Subcutaneous adipose tissue (tissue), 4 donors: ENCODE results near the gene PTRH1. TPM values are rescaled to one million over a fixed set of nuclear protein-coding genes. Genes with fewer than 3 reads are reported as not detected.

ENCODE experiments used
- total RNA-seq, 4 donors: library from RNA; depleted of rRNA; stranded (reverse); fragments of >200 nt; gene quantifications; one replicate each; pipeline ENCODE4 v1.1.0, GENCODE V29; 2016
- TF ChIP-seq, protein P1 (sequence below): fragments of 450-650 bp; IDR thresholded peaks from one replicate; pipeline ENCODE4 v1.5.1; 2016; ENCODE audit warnings: low read depth, mild to moderate bottlenecking, control low read depth, antibody characterized with exemption, moderate library complexity

Gene PTRH1, protein sequence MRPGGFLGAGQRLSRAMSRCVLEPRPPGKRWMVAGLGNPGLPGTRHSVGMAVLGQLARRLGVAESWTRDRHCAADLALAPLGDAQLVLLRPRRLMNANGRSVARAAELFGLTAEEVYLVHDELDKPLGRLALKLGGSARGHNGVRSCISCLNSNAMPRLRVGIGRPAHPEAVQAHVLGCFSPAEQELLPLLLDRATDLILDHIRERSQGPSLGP
- 10 to 100 TPM in 3 of 4 donors, 1 to 10 TPM in 1; 9.9 to 32.8 (median 17.2) TPM for total RNA-seq

DNA sequence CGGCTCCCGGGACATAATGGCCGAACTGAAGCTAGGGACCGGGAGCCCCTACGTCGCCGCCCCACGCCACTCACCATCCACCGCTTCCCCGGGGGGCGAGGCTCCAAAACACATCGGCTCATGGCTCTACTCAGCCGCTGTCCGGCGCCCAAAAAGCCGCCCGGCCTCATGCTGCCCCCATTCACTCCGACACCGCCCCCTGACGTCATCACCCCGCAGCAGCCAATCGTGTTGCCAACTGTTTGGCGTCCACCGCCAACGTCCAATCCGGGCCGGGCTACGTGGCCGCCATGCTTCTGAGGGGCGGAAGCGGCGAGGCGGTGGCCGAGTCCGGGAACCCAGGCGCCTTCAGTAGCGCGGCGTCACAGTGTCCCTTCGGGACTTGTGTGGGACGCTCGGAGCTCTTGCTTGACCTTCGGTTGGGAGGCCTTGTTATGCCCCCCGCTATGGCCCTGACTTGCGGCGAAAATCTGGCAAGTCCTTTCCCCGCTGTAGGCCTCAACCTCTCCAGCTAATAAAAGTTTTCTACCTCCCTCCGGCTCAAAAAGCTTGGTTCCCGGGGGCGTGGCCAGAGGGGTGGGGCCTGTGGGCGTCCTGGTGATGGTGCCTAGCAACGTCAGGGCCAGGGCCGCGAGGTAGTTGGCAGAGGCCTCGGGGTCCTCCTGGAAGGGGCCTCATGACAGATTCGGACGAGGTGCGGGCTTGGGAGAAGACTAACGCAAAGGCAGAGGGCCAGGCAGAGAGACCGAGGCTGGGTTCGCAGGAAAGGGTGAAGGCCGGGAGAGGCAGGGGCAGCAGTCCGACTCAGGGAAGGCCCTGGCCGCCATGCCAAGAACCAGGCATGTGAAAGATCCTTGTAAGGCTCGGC lies at the start of gene PTRH1, which contains the start of gene TTC16:
Gene PTRH1 (minus strand): TSS at position 194 of the 868 bp plus-strand sequence. CDS start 24 bp downstream, at position 170.
Gene TTC16 (plus strand): TSS at position 610 of the 868 bp plus-strand sequence. CDS start 67 bp downstream, at position 677.
- TF ChIP-seq, protein P1, sequence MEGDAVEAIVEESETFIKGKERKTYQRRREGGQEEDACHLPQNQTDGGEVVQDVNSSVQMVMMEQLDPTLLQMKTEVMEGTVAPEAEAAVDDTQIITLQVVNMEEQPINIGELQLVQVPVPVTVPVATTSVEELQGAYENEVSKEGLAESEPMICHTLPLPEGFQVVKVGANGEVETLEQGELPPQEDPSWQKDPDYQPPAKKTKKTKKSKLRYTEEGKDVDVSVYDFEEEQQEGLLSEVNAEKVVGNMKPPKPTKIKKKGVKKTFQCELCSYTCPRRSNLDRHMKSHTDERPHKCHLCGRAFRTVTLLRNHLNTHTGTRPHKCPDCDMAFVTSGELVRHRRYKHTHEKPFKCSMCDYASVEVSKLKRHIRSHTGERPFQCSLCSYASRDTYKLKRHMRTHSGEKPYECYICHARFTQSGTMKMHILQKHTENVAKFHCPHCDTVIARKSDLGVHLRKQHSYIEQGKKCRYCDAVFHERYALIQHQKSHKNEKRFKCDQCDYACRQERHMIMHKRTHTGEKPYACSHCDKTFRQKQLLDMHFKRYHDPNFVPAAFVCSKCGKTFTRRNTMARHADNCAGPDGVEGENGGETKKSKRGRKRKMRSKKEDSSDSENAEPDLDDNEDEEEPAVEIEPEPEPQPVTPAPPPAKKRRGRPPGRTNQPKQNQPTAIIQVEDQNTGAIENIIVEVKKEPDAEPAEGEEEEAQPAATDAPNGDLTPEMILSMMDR: no peak

DNA sequence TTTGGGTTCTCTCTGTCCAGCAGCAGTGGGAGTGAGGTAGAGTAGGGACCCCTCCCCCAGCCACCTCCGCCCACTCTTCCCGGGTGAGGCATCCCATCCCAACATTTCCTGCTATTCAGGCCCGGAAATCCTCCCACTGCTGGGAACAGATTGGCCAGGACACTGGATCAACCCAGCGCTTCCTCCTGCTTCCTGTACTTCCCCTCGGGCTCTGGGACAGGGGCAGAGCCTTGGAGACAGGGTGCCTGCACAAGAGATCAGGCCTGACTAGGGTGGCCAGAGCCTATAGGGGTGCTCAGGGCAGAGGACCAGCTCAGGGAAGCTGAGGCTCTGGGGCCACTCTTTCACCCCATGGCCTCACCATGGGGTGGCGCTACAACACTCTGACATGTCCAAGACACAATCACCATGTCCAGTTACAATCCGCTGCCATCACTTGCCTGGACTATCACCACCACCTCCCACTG lies 48.5 kb upstream of the PTRH1 start:
- TF ChIP-seq, protein P1: no peak

DNA sequence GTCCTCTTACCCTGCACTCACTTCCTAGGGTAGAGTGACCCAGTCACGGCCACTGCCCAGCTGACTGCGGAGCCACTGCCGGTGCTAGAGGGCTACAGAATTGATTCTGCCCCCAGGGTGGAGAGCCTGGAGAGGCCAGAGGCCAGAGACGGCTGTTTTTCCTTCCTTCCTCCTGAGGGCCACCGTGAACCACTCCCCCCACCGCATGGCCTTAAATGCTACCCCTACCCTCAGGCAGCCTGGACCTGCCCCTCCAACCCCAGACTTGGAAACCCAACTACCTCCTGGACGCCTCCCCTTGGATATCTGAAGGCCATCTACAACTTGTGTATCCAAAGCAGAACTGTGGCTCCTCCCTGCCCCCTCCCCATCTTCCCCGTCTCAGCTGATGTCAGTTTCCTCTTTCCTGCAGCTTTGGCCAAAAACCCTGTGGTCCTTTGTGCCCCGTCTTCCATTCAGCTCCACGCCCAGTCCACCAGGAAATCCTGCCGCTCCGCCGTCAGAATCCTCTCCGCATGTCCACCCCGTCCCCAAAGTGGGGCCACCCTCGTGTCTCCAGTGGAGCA lies 46.7 kb upstream of the PTRH1 start:
- TF ChIP-seq, protein P1: no peak

DNA sequence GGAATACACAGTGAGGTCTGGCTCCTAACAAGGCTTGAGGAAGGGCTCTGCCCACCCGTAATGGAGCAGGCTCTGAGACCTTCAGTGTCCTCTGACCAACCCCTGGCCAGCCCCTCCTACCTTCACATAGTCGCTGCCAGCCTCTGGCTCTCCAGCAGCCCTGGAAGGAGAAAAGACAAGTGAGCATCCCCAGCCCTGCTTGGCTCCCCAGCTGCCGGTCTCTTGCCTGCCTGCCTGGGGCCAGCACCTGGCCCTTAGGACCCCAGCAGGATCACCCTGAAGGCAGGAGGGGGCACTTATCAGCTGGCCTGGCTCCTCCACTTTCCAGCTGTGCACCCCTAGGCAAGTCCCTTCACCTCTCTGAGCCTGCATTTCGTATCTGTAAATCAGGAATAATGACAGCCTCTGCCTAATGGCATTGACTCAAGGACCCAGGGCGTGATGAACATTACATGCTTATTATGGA lies 46.1 kb upstream of the PTRH1 start:
- TF ChIP-seq, protein P1: no peak

DNA sequence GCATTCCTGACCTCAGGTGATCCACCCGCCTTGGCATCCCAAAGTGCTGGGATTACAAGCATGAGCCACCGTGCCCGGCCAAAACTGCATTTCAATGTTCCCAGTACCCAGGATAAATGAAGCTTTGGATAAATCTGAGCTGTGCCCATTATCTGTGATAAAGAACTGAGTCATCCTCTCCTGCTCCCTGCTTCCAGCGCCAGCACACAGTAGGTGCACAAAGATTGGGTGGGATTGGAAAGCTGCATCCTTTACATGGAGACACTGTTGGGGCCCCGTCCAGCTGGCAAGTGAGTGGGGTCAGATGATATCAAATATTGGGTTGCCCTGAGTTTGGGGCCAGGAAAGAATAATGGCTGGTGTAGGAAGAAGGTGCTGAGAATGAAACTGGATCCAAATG lies 45.6 kb upstream of the PTRH1 start:
- TF ChIP-seq, protein P1: no peak

DNA sequence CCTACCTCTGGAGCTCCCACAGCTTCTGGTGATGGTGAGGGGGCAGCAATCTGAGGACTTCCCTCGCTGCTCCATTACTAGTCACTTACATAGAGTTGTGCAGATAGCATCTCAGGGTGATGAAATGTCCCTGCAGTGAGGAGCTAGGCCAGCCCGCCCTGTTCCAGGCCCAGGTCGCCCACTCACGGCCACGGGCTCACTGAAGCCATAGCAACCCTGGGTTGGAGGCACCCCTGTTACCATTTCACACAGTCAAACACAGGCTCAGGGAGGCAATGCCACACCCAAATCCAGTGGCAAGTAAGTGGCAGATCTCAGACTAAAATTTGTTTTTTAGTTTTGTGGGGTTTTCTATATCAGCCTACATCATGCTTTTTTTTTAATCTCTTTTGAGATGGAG lies 43.4 kb upstream of the PTRH1 start:
- TF ChIP-seq, protein P1: no peak

DNA sequence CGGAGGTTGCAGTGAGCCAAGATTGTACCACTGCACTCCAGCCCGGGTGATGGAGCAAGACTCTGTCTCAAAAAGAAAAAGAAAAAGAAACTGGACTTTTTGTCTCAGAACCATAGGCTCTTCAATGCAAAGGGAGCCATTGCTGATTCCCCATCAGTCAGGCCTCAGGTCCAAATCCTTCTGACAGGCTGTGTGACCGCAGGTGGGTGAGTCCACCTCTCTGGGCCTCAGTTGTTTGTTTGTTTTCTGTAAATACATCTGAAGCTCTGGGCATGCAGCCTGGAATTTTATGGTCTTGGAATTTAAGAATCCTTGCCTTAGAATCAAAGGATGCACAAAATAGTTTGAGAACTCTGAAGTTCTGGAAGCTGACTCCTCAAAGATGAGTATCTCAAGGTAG lies 40.8 kb upstream of the PTRH1 start:
- TF ChIP-seq, protein P1: no peak
